SKM-1 treated with dmso at 0.1 percent for 144 hours (cell line): Measurements from ENCODE around the gene CPLANE2.
"Not testable (repeated sequence)": the region's sequence is repeated elsewhere in the genome, so short reads cannot be mapped to it uniquely, and the experiment has no call there.

Source experiments
- DNase-seq: peaks from one replicate; lab custom pipeline; 2025; ENCODE audit not compliant: unreplicated experiment; lab: John Stamatoyannopoulos, UW

CPLANE2 gene, protein sequence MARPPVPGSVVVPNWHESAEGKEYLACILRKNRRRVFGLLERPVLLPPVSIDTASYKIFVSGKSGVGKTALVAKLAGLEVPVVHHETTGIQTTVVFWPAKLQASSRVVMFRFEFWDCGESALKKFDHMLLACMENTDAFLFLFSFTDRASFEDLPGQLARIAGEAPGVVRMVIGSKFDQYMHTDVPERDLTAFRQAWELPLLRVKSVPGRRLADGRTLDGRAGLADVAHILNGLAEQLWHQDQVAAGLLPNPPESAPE

DNA sequence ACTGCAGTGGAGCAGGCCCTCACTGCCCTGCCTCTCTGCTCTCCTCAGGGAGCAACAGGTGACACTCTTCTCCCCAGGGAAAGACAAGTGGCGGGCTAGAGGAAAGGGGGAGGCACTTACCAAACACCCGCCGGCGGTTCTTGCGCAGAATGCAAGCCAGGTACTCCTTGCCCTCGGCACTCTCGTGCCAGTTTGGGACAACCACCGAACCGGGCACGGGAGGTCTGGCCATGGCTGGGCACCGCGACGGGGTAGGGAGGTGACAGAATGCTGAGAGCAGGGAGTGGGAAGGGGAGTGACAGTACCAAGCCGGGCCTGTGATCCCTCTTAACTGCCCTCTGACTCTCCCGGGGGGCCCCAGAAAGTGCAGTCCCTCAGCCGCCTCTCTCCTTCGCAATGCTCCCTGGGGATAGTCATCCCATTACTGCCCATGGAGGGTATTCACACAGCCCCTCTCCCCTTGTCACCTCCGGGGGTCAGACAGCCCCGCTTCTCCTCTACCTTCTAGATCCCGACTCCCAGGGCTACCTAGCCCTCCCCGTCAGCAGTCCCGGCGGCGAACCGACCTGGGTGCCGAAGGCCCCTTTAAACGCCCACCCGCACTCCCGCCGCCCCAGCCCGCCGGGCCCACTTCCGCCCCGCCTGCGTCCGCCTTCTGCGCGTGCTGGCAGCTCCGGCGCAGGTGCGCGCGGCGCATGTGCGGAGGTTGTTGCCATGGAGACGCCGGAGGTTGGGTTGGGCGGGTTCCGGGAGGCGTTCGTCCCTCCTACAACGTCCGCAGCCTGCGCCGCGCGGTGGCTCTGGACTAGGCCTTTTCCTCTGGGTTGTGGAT lies at the start of gene CPLANE2:
TSS of gene CPLANE2 (minus strand) at position 673 of the 832 bp plus-strand sequence. CDS start at position 232, 441 bp downstream.
- peak; percentile 88 for DNase-seq

GRCh38 chr1:16286122-16286521 lies 49.1 kb upstream of the CPLANE2 start:
- DNase-seq, result no peak

DNA sequence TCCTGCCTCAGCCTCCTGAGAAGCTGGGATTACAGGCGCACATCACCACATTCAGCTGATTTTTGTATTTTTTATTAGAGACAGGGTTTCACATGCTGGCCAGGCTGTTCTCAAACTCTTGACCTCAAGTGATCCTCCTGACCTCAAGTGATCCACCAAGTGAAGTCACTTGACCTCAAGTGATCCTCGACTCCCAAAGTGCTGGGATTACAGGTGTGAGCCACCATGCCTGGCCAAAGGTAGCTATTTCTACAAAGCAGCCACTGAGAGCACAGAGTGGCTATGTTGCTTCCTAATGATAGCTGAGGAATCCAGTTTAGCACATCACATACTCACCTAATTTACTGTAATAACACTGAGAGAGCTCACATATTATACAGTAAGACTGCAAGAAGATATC lies 44.8 kb upstream of the CPLANE2 start:
- no peak for DNase-seq

- no peak for DNase-seq
Observed at GRCh38 chr1:16279186-16279585, 42.2 kb upstream of the CPLANE2 start.

DNA sequence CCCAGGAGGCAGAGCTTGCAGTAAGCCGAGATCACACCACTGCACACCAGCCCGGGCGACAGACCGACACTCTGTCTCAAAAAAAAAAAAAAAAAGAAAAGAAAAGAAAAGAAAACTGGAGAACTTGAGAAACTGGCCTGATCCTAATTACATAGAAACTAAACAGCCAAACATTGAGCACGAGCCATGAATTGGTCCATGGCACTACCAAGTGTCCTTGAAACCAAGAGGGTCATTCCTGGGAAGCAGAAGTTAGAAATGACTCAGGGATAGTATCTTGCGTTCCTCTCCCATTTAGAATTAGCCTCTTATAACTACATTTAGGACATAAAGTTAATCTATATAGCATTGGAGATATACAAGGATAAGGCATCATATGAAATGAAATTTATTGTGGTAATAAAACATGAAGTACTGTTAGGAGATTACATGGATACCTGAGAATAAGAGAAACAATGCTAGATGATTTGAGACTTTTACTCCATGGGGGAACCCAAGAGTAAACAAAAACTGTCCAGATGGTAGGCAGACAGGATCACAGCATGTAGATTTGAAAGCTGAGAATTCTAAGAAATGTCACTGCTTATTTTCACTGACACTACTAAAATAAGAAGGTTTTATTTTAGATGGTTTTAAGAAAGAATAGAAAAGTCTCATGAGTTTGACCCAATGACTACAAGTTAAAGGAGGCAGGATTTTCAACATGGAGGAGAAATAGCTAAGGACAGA lies 39.5 kb upstream of the CPLANE2 start:
- no peak for DNase-seq

DNA sequence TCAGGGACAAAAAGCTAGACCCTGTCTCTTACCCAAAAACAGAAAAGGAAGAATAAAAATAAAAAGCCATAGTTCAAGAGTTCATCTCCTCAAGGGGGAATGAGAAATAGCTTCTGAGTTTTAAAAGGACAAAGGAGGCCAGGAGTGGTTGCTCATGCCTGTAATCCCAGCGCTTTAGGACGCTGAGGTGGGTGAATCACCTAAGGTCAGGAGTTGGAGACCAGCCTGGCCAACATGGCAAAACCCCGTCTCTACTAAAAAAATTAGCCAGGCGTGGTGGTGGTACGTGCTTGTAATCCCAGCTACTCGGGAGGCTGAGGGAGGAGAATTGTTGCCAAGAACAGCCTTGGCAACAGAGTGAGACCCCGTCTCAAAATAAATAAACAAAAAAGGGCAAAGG lies 38.6 kb upstream of the CPLANE2 start:
- DNase-seq, result no peak

DNA sequence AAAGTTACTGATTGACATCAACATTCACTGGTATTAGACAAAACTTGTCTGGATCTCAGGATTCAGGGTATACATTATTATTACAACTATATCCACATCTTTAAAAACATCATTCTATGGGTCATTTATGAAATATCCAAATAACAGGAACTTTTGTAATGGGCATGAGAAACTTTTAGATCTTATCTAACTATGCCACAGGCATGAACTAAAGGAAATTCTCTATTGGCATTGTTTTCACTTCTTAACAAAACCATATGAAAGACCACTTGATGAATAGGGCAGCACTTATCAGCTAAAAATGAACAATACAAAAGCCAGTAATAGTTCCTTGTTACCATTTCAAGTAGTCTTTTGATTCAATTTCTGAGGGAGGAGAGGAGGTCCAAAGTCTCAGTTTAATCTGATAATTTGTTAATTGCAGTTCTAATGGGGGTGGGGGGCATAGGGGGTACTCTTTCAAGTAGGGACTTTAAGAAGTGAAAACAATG lies 30.8 kb upstream of the CPLANE2 start:
- DNase-seq, result no peak

GRCh38 chr1:16266411-16267118 lies 29.6 kb upstream of the CPLANE2 start:
- no peak for DNase-seq

GRCh38 chr1:16262067-16262466 lies 25.1 kb upstream of the CPLANE2 start:
- DNase-seq, result no peak

DNA sequence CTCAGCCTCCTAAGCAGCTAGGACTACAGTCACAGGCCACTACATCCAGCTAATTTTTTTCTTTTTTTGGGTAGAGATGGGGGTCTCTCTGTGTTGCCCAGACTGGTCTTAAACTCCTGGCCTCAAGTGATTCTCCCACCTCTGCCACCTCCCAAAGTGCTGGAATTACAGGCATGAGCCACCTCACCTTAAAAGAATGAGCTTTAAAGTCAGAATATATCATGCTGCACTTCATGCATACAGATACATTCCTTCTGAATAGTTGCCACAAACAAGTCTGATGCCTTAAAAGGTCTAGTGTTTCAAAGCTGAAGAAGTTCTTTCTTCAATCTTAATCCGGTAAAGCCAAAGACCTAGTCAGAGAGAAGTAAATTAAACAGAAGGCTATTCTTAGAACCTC lies 23.8 kb upstream of the CPLANE2 start:
- no peak for DNase-seq

DNA sequence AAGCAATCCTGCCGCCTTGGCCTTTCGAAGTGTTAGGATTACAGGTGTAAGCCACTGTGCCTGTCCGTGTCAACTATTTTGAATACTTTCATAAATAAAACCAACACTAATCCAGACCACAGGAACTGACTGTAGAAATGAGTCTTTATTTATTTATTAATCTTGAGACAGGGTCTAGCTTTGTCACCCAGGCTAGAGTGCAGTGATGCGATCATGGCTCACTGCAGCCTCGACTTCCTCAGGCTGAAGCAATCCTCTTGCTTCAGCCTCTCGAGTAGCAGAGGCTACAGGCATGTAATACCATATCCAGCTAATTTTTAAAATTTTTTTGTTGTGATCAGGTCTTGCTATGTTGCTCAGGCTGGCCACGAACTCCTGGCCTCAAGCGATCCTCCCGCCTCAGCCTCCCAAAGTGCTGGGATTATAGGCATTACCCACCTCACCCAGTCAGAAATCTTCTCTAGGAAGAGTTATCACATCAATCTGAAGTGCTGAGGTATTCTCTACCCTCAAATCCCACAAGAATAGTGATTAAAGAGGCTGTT lies 21.7 kb upstream of the CPLANE2 start:
- DNase-seq, result no peak

DNA sequence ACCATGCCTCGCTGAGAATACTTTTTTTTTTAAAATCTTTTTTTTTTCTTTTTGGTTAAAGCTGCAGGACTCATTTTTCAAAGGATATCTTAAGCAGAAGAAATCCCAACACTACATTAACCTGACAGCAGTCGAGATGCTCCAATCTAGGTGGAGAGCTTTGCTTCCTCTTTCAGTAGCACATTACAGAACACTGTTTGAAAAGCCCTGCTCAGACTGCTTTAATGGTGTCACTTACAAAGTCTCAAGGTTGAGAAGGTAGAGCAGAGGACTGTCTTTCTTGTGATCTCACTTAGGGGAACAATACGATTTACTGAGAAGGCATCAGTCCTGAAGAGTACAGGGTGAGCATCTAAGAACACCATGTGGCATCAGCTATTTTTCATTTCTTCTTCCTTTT lies 21.0 kb upstream of the CPLANE2 start:
- no peak for DNase-seq

- DNase-seq, result not testable (repeated sequence)
Observed at GRCh38 chr1:16257556-16257955, 20.6 kb upstream of the CPLANE2 start.

- no peak for DNase-seq
Observed at GRCh38 chr1:16256478-16256877, 19.5 kb upstream of the CPLANE2 start.

DNA sequence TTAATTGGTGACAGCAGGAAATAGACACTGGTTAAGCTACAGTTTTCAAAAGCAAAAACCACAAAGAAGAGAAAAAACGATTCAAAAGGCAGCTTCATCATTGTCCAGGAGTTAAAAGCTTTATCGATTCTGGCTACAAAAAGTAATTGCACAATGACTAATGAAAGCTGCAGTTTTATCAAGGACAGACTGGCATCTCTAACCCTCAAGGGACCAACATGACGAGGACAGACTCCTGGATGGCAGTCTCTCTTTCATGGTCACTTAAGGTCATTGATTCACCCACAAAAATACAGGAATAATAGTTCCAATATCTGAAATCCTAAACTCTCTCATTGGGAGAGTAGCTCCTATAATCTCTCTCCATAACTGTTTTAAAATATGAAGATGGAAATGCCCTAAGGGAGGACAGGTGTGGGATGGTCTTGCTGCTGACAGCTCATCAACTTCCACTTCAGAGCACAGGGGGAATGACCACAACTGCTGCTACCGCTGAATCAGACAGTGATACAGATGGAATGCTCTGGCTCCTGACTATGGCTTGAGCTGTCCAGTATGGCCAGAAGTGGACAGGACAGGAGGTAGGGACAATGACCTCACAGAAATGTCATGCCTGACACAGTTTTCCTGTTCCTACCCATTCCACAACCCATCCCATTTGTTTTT lies 17.4 kb upstream of the CPLANE2 start:
- DNase-seq, result no peak

DNA sequence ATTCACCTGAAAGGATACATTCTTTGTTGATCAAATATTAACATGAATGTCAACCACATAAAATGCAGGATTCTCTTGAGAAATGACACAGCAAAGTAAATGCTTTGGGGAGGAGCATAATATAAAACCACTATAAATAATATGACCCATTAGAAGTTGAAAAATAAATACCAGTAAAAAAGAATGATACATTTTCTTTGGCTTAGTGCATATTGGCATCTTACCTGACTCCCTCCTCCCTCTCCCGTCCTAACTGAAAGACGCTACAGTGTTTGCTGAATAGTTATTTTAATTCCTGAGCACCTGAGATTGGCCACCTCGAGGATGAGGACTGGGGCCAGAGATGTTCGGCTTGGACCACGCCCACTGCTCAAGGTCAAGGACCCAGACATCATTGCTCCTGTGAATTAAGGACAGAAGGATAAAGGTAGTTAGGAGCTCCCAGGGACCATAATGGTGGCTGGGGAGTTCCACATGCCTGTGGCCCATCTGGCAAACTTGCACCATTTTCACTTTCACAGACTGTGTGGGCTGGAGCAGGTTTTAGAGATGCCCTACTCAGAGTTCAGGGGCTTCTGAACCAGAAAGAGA lies 16.4 kb upstream of the CPLANE2 start:
- no peak for DNase-seq

GRCh38 chr1:16252912-16253311 lies 15.9 kb upstream of the CPLANE2 start:
- DNase-seq, result no peak

DNA sequence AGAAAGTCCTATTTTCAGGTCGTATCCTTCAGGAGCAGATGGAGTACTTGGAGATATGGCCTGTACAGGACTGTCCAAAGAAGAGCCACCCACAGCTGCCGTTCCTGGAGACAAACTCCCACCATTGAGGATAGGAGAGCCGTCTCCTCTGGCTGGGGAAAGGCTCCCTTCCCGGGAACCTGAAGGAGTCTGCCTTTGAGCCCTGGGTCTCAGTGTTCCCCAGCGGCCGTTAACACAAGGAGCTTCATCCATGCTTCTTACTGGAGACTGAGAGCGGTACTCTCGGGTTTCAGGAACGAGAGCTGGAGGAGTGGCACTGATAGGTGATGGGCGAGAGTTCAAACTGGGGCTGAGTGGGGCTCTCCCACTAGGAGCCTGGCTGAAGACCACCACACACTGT lies 14.4 kb upstream of the CPLANE2 start:
- no peak for DNase-seq

DNA sequence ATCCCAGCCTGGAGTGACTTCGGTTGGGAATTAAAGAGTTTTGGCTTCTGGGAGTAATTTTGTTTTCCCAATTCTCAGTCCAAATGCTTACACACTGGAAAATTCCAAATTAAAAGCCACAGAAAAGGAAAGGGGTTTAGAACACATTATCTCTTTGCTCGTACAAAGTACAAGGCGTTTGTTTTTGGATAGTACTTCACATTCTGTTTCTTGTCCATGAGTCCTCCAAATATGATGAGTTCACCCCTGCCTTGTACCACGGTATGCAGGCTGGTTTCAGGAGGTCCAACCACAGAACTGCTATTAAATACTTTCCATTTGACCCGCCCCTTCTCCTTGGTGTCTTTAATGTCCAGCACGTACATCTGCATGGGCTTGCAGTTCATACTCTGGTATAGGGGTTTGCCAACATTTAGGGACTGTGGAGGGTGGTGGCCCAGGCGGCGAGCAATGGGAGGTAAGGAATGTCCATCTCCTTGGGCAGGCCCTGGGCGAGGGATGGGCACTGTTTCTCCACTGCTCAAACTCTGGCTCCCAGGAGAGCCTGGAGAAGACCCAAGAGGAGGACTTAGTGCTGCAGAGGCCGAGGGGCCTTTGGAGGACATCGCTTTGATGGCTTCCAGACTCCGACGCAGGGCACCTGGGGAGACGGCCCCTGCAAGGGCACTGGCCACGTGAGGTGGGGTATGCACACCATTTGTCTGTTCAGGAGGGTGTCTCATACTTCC lies 13.7 kb upstream of the CPLANE2 start:
- no peak for DNase-seq
